HG03432 (cell line): ENCODE data around the gene PARP15.
"Not testable (repeated sequence)": the region's sequence is repeated elsewhere in the genome, so short reads cannot be mapped to it uniquely, and the experiment has no call there.

Source experiments
- ATAC-seq: cut with Tn5 transposase; IDR thresholded peaks from one replicate; pipeline ENCODE4 v1.9.1; 2021; ENCODE audit warnings: mild to moderate bottlenecking, moderate library complexity; ENCODE audit not compliant: unreplicated experiment

The PARP15 gene

DNA sequence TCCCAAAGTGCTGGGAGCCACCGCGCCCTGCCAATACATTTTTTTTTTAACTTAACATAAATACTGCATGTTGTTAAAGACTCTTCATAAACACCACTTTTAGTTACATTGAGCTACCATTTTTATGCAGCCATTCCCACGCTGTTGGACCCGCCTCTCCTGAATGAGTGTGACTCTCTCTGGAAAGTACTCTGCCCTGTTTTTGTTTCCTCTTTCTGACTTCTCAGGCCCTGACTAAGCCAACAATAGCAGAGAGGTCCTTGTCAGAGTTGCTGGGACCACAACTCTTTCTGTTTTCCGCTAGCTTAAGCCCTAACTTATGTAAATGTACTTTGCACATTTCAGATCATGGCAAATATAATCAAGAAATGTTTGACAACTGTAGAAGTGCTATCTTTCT is 35.2 kb downstream of the PARP15 start:
- no peak for ATAC-seq

DNA sequence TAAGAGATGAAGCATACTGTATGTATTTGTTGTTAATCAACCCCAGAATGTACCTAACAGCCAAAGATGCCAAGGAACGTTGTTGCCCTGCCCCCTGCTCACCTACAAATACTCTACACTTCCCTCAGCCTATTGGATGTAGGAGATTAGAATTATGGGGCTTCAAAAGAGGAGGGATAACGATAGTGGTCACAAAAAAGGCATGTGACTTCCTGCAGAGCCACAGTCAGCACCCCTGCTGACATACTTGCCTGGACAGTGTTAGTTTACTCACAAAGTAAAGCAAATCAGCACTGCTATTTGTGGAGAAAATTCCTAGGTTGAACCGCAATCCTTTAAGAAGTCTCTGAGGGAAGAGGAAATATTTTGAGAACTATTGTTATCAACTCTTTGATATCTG is 37.9 kb downstream of the PARP15 start:
- ATAC-seq = no peak

DNA sequence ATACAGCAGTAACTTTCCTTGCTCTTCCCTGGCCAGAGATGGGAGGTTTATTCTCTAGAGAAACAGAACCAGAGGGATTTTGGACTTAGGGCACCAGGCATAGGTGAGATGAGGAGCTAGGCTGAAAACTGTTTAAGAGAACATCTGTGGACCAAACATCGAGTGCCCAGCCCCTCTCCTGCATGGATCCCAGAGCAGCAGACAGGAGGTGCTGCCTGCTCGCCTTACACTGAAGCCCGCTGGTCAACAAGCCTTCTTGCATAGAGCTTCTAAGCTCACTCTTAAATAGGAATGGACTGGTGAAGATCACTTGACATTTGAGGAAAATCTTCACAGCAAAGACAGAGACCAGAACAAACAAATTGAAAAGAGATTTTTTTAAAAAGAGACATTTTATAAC is 41.2 kb downstream of the PARP15 start:
- no peak for ATAC-seq

DNA sequence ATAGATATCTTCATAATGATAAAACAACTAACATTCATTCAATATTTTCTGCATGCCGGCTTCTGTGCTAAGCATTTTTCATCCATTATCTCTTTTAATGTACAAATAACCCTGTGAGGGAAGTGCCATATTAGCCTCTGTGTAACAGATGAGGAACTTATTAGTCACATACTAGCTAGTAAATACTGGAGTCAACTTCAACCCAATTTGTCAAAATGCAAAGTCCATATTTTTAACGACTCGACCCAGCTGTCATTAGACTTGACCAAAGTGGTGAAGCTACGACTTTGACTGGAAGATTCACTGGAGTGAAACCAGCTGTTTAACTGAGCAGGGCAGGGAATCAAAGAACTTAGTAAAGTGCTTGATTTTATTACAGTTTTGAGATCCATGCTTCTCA is 41.6 kb downstream of the PARP15 start:
- no peak for ATAC-seq

DNA sequence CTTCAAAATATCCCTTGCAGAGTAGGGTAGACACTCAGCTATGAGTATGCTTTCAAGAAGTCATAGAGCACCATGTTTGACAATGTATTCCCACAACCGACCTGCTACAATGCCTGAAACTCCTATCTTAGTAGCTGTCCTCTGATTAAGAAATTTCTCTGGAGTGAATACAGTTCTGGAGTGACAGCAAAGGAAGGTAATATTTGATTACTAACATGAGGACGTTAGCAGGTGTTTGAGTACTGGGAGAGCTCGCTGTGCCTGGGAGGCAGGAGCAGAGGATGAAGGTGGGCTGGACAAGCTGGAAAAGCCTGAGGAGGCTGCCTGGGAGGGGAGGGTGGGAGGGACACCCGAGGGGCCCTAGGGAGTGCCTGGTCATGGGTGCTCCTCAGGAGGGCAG is 42.9 kb downstream of the PARP15 start:
- no peak for ATAC-seq

DNA sequence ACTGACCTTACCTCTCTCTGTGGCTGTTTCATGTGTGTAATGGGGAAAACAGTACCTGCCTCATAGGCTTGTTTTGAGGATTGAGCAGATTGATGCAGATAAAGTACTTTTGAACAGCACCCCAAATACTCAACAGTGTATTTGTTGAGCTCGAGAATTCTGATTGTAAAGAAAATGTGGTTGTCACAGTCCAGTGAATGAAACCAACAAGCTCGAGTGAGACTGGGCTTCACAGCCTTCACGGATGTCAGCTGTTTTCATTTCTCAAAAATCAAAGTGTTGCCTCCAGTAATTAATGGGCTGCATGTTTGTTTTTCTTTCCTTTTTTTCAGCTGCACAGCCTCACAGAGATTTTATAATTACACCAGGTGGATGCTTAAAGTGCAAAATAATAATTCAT is 43.7 kb downstream of the PARP15 start:
- ATAC-seq = no peak

DNA sequence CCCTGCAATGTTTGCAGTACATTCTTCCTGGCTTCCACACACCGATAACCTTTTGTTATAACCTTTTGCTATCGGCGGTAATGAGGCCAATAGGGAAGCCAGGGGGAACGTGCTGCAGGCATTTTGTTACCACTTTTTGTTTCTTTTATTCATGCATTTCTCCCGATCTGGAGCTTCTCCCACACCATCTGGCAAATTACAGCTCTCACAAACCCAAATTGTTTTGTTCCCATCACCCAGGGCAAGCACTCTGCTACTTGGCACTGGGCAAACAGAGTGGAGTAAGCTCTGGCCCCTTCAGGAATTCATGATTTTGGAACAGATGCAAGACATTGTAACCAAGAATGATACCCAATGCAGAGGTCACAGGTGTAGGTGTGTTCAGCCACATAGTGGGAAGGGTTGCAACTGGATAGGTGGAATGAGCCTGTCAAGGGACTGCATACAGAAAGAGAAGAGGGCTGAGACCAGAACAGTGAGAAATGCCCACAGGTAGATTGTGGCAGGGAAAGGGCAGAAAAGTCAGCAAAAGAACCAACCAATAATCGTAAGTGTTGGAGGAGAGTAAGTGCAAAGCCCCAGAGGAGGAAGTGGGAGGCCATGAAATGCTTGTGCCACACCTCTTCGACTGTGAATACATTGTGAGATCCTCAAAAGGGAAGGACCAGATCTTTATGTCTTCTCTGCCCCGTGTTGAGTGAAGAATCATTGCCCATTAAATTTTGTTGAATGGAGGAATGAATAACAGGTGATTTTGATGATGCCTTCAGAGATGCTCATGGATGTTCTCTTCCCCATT is 45.8 kb downstream of the PARP15 start:
- no peak for ATAC-seq

DNA sequence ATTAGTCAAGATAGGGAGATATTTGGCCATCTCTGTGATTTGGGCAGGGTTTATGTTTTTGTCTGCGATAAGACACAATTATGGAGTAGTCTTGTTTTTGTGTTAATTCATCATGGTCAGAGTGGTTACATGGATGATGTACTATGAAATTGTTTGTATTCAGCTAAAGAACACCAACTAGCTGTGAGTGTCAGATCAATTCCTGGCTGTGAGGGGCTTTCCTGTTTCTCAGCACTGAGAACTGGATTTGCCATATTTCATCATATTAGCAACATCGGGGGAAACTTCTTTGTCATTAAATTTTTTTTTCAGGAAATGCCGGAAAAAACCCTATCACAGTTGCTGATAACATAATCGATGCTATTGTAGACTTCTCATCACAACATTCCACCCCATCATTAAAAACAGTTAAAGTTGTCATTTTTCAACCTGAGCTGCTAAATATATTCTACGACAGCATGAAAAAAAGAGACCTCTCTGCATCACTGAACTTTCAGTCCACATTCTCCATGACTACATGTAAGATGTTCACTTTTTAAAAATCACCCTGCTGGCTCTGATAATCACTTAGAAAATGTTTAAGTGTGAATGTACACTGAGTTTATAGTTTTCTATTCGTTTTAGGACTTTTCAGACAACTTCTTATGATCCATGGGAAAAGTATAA is 49.2 kb downstream of the PARP15 start:
- ATAC-seq = no peak

DNA sequence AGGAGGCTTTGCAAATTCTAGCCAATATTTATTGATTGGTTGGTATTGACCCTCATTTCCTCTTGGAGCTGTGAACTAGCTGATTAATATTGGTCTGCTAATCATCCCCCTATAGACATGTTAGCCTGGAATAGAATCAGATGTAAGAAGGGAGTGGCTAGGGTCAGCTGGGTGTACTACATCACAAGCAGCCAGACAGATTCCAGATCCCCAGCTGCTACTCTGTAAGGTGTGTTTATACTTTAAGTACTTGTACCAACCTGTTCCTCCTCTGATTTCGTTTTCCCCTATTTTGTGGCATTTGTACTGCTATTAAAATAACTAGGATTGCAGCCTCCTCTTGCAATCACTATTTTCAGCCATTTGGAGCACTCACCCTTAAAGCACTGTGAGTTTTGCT is 49.9 kb downstream of the PARP15 start:
- ATAC-seq = no peak

DNA sequence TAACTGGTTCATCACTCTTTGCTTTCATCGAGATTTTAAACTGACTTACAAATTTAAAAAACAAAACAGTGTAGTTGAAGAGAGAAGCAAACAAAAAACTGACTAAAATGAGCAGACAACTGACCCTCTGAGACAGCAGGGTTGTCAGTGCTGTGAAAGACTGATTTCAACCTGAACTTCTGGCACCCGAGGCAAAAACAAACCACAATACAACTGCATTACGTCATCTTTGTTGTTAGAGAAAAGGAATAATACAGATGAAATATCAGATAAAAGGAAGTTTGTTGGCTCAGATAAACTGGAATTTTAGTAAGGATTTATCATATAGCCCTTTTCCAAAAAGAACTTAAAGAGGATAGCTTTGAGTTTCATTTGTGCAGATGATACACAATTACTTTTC is 51.1 kb downstream of the PARP15 start:
- ATAC-seq = no peak

DNA sequence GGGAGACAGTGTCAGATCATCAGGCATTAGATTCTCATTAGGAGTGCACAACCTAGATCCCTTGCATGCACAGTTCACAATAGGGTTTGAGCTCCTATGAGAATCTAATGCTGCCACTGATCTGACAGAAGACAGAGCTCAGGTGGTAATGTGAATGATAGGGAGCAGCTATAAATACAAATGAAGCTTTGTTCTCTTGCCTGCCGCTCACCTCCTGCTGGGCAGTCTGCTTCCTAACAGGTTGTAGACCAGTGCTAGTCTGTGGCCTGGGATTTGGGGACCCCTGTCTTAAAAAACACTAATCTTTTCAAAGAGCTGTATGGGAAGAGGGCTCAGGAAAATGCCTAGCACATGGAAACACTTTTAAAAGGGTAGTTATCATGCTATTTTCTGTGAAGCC is 52.3 kb downstream of the PARP15 start:
- no peak for ATAC-seq

DNA sequence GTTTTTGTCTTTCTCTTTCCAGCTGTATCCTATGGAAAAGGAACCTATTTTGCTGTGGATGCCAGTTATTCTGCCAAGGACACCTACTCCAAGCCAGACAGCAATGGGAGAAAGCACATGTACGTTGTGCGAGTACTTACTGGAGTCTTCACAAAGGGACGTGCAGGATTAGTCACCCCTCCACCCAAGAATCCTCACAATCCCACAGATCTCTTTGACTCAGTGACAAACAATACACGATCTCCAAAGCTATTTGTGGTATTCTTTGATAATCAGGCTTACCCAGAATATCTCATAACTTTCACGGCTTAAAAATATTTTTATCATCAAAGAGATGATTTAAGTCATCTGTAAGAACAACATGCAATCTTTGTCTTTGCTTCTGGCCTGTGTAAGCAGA is 58.3 kb downstream of the PARP15 start:
- ATAC-seq = no peak

DNA sequence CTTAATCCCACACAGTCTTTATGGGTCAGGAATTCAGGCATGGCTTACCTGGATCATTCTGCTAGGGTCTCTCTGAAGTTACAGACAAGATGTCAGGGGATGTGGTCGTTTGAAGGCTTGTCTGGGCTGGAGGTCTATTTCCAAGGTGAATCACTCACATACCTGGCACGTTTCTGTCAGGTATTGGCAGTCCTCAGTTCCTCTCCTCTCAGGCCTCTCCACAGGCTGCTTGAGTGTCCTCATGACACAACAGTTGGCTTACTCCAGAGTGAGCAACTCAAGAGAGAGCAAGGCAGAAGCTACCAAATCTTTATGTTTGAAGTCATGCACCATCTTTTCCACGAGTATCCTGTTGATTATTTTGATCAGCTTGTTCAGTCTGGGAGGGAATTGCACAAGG is 59.2 kb downstream of the PARP15 start:
- no peak for ATAC-seq

DNA sequence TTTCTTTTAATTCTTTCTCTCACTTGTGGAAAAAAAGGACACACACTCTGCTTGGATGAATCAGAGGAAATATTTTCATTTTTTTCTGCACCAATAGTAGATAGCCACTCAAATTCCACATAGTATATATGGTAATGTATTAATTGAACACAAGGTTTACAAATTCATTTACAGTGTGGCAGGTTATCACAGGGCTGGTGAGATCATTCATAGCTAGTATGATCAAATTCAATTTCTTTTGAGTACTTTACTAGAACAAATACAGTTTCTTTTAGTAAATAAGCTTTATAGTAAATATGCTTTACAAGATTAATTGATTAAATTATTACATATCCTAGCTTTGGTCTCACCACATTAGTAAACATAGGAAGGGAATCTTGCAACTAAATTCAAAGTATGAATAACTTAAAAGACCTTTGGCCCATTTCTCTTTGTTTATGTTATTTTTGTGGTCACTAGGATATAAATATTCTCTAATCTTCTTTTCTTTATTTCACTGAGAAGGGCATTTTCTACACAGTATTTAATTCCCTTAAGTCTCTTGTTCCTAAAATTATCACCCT is 63.1 kb downstream of the PARP15 start:
- no peak for ATAC-seq

DNA sequence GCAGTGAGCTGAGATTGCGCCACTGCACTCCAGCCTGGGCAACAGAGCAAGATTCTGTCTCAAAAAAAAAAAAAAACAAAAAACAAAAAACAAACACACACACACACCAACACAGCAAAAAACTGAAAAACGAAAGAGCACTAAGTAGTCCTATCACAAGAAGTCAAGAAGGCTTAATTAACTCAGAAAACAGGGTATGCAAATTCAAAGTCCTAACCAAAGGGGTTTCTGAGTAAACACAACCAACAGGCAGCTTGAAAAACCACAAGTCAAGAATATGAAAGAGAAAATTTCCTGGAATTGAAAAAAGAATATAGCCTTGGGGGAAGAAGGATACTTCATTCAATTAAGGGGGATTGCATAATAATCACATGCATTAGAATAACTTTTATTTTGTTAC is 65.5 kb downstream of the PARP15 start:
- peak; percentile 81 for ATAC-seq

DNA sequence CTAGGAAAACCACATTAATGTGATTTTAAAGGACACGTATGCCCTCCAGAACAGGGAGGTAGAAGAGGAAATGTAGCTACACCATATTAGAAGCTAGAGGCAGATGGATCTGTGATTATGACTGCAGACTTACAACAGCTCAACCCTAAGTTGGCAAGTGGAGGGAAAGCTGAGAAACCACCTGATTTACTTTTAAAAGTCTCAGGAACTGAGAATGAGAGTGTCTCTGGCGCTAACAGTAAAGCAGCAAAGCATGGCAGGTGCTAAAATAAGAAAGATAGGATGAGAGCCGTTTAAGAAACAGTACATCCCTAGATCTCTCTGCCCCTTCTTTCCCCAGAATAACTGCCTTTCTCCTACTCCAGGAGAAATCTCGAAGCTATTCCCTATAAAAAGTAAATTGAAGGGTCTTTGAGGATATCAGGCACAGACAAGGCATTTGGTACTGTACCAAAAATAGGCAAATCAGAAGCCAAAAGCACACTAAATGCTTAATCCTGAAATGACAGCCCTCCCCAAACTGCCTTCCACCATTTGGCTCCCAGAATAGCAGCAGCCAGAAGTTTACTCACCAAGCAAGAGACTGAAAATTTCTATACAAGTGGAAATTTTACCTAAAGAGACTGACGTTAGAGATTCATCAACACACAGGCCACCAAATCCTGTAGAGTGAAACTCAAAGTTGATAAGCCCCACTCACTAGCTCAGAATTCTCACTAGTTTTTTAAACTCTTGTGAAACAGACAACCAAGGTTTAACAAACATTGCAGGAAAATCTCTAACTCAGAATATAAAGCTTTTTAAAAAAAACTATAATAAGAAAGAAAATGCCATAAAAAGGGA is 68.9 kb downstream of the PARP15 start:
- peak; percentile 58 for ATAC-seq

DNA sequence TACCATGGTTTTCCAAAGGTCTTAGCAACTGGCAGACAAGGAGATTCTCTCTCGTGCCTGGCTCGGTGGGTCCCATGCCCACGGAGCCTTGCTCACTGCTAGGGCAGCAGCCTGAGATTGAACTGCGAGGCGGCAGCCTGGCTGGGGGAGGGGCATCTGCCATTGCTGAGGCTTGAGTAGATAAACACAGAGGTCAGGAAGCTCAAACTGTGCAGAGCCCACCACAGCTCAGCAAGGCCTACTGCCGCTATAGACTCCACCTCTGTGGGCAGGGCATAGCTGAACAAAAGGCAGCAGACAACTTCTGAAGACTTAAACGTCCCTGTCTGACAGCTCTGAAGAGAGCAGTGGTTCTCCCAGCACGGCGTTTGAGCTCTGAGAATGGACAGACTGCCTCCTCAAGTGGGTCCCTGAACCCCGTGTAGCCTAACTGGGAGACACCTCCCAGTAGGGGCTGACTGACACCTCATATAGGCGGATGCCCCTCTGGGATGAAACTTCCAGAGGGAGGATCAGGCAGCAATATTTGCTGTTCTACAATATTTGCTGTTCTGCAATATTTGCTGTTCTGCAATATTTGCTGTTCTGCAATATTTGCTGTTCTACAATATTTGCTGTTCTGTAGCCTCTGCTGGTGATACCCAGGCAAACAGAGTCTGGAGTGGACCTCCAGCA is 73.9 kb downstream of the PARP15 start:
- not testable (repeated sequence) for ATAC-seq

DNA sequence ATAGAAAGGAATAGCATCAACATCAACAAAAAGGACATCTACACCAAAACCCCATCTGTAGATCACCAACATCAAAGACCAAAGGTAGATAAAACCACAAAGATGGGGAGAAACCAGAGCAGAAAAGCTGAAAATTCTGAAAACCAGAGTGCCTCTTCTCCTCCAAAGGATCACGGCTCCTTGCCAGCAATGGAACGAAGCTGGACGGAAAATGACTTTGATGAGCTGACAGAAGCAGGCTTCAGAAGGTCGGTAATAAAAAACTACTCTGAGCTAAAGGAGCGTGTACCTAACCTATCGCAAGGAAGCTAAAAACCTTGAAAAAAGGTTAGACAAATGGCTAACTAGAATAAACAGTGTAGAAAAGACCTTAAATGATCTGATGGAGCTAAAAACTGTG is 74.5 kb downstream of the PARP15 start:
- ATAC-seq = not testable (repeated sequence)

DNA sequence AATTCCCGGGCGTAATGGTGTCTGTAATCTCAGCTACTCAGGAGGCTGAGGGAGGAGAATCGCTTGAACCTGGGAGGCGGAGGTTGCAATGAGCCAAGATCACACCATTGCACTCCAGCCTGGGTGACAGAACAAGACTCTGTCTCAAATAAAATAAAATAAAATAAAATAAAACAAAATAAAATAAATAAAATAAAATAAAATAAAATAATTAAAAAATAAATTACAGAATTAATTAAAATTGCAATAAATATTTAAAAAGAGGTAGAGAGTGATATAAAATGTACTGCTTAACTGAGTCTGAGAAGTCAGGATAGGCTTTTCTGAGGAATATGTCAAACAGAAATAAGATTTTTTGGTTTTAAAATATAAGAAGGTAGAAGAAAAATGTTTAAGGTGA is 80.9 kb downstream of the PARP15 start:
- not testable (repeated sequence) for ATAC-seq

DNA sequence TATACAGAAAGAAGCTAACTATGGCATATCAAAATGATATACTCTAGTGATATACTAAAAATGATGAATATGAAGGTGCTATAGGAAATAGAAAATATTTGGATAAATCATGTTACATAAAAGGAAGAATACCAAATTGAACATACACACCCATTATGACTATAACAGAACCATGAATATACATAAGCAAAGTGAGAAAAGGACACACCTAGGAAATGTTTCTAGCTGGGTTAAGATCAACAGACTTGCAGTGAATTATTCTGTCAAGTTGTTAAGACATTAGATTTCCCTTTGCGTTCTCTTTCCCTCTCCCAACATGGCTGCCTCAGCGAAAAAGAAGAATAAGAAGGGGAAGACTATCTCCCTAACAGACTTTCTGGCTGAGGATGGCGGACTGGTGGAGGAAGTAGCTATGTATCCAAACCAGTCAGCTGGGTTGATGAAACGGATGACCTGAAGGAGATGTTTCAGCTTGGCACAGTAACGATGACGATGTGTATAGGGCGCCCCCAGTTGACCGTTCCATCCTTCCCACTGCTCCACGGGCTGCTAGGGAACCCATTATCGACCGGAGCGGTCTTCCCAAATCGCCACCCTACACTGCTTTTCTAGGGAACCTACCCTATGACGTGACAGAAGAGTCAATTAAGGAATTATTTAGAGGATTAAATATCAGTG is 83.0 kb downstream of the PARP15 start:
- no peak for ATAC-seq
